ENCODE data around the gene EIF2S1. TPM values are rescaled to one million over a fixed set of nuclear protein-coding genes. Genes with fewer than 3 reads are reported as not detected.

Gene EIF2S1
- total RNA-seq, 4 donors from 2014 or later: 55.8 to 153 (median 138) TPM

DNA sequence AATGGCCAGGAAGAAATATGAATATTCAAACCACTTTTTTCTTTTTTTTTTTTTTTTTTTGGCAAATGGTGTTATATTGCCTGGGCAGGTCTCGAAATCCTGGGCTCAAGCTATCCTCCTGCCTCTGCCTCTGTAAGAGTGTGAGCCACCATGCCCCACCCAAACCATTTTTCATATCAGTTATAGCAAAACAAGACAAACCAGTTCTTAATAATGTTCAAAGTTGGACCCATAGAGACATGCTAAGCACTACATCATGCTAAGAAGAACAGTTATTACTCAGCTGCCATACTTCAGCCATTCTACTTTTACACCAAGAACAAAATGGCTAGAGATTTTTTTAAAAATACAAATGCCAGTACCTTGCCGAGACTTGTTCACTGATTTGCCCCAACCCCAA is 25.5 kb downstream of the EIF2S1 start:
- 53 to 54% methylated on average over 2 of the region's 2 CpGs for WGBS, 2 donors
- no peaks in the 10 kb centered on the region for H3K27me3 ChIP-seq
- intact Hi-C loops (cut with DNase I): no loop called here

DNA sequence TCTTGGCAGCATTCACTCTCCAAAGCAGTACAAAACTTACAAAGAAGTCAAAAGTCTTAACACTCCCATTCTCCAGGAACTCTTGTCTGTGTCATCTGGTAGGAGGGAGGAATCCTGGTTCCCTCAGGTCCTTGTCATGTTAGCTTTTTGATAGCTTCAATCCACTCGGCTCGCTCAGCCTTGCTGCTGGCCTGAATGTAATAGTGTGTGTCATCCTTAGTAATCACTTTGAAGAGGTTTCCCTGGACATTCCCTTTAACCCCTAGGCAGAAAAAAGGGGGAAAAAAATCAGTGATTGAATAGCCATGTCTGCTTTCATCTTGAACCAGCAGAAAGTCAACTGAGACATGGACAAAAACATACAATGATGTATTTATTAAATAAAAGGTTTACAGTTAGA is 27.1 kb downstream of the EIF2S1 start:
- intact Hi-C loops (cut with DNase I): no loop called here
- Histone ChIP-seq H3K27me3 (no peaks in the 10 kb centered on the region), H3K4me1 (peaks cover 0 to 19% (median 0%) of the 10 kb centered on the region in 3 donors), H3K36me3 (peaks cover 10 to 70% (median 15%) of the 10 kb centered on the region in 3 donors), H3K27ac (no peak overlapping the region), H3K4me3 (no peak overlapping the region), H3K9me3 (no peaks in the 10 kb centered on the region)
- DNase-seq: no peak
- TF ChIP-seq POLR2A (IDR thresholded peaks at IDR 0.05): no peak
- TF ChIP-seq, protein P1, sequence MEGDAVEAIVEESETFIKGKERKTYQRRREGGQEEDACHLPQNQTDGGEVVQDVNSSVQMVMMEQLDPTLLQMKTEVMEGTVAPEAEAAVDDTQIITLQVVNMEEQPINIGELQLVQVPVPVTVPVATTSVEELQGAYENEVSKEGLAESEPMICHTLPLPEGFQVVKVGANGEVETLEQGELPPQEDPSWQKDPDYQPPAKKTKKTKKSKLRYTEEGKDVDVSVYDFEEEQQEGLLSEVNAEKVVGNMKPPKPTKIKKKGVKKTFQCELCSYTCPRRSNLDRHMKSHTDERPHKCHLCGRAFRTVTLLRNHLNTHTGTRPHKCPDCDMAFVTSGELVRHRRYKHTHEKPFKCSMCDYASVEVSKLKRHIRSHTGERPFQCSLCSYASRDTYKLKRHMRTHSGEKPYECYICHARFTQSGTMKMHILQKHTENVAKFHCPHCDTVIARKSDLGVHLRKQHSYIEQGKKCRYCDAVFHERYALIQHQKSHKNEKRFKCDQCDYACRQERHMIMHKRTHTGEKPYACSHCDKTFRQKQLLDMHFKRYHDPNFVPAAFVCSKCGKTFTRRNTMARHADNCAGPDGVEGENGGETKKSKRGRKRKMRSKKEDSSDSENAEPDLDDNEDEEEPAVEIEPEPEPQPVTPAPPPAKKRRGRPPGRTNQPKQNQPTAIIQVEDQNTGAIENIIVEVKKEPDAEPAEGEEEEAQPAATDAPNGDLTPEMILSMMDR (IDR thresholded peaks at IDR 0.05): no peak
- WGBS, 2 donors: 43 to 69% methylated on average over 2 of the region's 2 CpGs

More for the DNA sequence above, 25.5 kb downstream of the EIF2S1 start:
- Histone ChIP-seq H3K9me3 (no peaks in the 10 kb centered on the region), H3K4me1 (peaks cover 0 to 19% (median 0%) of the 10 kb centered on the region in 3 donors), H3K4me3 (no peak overlapping the region), H3K36me3 (peaks cover 10 to 86% (median 25%) of the 10 kb centered on the region in 3 donors), H3K27ac (peak overlapping the region in 3 of 4 donors; percentile 2 to 47 (median 47))
- TF ChIP-seq POLR2A (IDR thresholded peaks at IDR 0.05): no peak
- TF ChIP-seq, protein P1 (IDR thresholded peaks at IDR 0.05): no peak
- no peak for DNase-seq

DNA sequence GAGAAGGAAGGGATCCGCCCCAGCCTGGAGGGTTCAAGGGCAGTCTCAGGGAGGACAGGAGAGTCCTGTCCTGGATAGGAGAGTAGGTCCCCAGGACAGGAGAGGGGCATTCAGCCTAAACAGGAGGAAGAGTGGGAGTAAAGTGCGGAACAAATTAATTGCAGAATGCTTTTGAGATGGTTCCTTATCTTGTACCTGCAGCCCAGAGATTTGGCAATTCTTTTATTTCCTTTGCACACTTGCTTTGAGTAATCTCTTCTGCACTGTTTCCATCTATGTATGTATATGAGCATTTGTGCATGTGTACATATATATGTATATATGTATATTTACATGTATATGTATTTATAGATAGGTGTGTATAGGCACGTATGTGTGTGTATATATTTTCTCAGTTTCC is 29.1 kb downstream of the EIF2S1 start:
- no peak for DNase-seq
- intact Hi-C loops (cut with DNase I): no loop called here
- H3K9me3 ChIP-seq: no peaks in the 10 kb centered on the region
- H3K27ac ChIP-seq: no peak overlapping the region
- TF ChIP-seq, protein P1 (IDR thresholded peaks at IDR 0.05): no peak
- no peak for TF ChIP-seq POLR2A (IDR thresholded peaks at IDR 0.05)
- WGBS, 2 donors: 82 to 87% methylated on average over 3 of the region's 3 CpGs
- no peak overlapping the region for H3K4me3 ChIP-seq
- peaks cover 0 to 19% (median 0%) of the 10 kb centered on the region in 3 donors for H3K4me1 ChIP-seq
- no peaks in the 10 kb centered on the region for H3K27me3 ChIP-seq
- H3K36me3 ChIP-seq: peaks cover 0 to 69% (median 10%) of the 10 kb centered on the region in 3 donors

DNA sequence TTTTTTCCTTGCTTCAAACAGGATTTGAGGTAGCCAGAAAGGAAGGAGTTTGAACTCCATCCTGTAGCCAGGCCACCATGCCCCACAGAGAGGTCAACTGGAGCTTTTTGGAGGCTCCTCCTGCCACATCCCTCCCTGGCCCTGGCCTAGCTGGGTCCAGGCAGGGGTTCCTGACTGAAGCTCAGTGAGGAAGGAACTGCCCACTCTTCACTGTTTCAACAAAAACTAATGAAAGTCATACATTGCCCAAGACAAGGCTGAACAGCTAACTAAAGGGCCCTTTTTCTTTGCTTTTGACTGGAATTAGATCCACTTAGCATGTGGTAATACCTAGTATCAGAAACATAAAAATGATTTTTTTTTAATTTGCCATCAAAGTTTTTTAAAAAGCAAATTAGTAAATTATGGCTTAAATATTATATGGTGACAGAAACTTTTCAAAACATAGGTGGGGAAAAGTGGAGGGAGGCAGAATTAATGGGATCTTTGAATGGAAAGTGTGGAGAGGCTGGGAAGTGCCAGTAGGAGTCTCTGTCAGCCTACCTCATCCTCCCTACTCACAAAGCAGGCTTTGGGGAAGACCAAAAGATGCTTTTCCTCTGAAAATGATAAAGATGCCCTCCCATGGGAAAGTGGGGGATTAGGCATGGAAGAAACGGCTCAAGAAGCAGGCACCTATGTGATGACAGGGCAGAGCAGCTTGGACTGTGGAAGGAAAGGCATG is 29.8 kb downstream of the EIF2S1 start:
- peaks cover 0 to 69% (median 10%) of the 10 kb centered on the region in 3 donors for H3K36me3 ChIP-seq
- H3K4me1 ChIP-seq: peaks cover 0 to 14% (median 0%) of the 10 kb centered on the region in 3 donors
- intact Hi-C loops (cut with DNase I): no loop called here
- no peaks in the 10 kb centered on the region for H3K9me3 ChIP-seq
- TF ChIP-seq, protein P1 (IDR thresholded peaks at IDR 0.05): no peak
- TF ChIP-seq POLR2A (IDR thresholded peaks at IDR 0.05): no peak
- DNase-seq: no peak
- no peak overlapping the region for H3K4me3 ChIP-seq
- H3K27ac ChIP-seq: no peak overlapping the region
- WGBS, 2 donors: 50 to 100% methylated on average over 1 of the region's 1 CpG
- H3K27me3 ChIP-seq: no peaks in the 10 kb centered on the region

DNA sequence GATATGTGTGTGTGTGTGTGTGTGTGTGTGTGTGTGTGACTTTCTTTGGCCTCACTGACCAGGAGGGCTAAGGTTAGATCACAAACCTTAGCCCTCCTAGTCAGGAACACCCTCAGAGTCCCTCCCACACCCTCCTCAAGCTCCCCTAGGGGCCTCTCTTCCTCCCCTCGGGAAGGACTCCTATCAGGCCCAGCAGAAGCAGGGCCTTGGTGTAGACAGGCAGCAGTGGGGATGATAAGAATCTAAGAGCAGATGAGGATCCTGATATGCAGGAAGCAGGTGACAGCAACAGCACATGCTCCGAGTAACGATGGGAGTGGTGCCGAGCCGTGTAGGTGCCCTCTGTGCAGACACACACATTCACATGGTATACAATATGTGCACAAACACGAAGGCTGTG is 31.1 kb downstream of the EIF2S1 start:
- H3K4me3 ChIP-seq: no peak overlapping the region
- peaks cover 0 to 1% (median 0%) of the 10 kb centered on the region in 3 donors for H3K4me1 ChIP-seq
- peaks cover 0 to 60% (median 8%) of the 10 kb centered on the region in 3 donors for H3K36me3 ChIP-seq
- no peak for DNase-seq
- TF ChIP-seq, protein P1 (IDR thresholded peaks at IDR 0.05): no peak
- TF ChIP-seq POLR2A (IDR thresholded peaks at IDR 0.05): no peak
- intact Hi-C loops (cut with DNase I): no loop called here
- 52 to 58% methylated on average over 3 to 6 of the region's 6 CpGs for WGBS, 2 donors
- no peaks in the 10 kb centered on the region for H3K27me3 ChIP-seq
- no peak overlapping the region for H3K27ac ChIP-seq
- no peaks in the 10 kb centered on the region for H3K9me3 ChIP-seq

Measured in esophagus squamous epithelium (tissue), 5 donors.